PC-3 (cell line): ENCODE measurements around the gene CDC7.

Experiments used
- CTCF ChIP-seq: fragments of 300-600 bp; sonication (generic); conservative IDR thresholded peaks from 2 replicates; pipeline ENCODE4 v1.5.1; 2017; ENCODE audit warnings: antibody characterized with exemption, low read depth, mild to moderate bottlenecking, low read length
- EZH2 ChIP-seq: fragments of 300-600 bp; sonication (generic); IDR thresholded peaks from one replicate; pipeline ENCODE4 v1.6.1; 2017; ENCODE audit warnings: antibody characterized with exemption, mild to moderate bottlenecking, low read length; ENCODE audit not compliant: unreplicated experiment
- EZH2phosphoT487 ChIP-seq: fragments of 300-600 bp; sonication (generic); IDR thresholded peaks from 2 replicates; pipeline ENCODE4 v1.6.1; 2018; ENCODE audit warnings: mild to moderate bottlenecking, antibody characterized with exemption, low read length, borderline replicate concordance

DNA sequence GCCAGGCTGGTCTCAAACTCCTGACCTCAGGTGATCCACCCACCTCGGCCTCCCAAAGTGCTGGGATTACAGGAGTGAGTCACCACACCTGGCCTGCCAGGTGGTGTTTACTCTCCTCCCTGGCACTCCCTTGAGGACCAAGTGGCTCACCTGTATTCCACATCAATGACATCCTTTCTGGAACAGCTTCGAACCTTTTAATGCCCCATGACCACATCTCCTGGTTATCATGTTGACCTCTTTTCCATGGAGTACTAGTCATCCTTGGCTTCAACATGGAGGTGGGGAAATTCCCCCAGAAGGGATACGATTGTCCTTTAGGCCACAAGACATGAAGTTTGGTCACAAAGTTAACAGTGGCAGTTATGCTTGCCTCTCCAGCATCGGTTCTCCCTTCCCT is 66.9 kb downstream of the CDC7 start:
- no peak for TF ChIP-seq CTCF
- TF ChIP-seq EZH2 = no peak
- no peak for TF ChIP-seq EZH2phosphoT487
